A673 (cell line): ENCODE data around the gene MORN1. TPM values are rescaled to one million over a fixed set of nuclear protein-coding genes. Genes with fewer than 3 reads are reported as not detected.

Experiments used
- BruUV-seq: library from RNA; stranded (reverse); fragments of 400-500 nt; replicated peaks from 2 replicates; lab custom pipeline; 2021; lab: Mats Ljungman, UMichigan
- CTCF ChIA-PET: fragments of 300-600 bp; sonication (Branson Sonifier 250); formaldehyde crosslinking; loops from one replicate; lab custom pipeline; 2022; ENCODE audit warnings: antibody characterized with exemption; lab: Charles Lee
- POLR2A ChIA-PET: fragments of 300-600 bp; sonication (Branson Sonifier 250); formaldehyde crosslinking; loops from one replicate; lab custom pipeline; 2022; ENCODE audit warnings: antibody characterized with exemption; ENCODE audit not compliant: low non-redundant PET; lab: Charles Lee
- DNase-seq: peaks from one replicate; pipeline ENCODE4 v3.0.0-alpha.2; 2015; ENCODE audit warnings: low spot score
- H3K27ac ChIP-seq: fragments of 200-600 bp; sonication (generic); 2 replicates; pipeline ENCODE4 v1.5.1; 2016; ENCODE audit warnings: mixed run types, low read depth, mild to moderate bottlenecking, mixed read lengths, antibody characterized with exemption, low read length; ENCODE audit not compliant: poor library complexity, severe bottlenecking
- H3K27me3 ChIP-seq: fragments of 200-600 bp; sonication (generic); replicated peaks from 2 replicates; pipeline ENCODE4 v1.6.1; 2017; ENCODE audit warnings: mixed run types, low read depth, mild to moderate bottlenecking, mixed read lengths, antibody characterized with exemption, low read length; ENCODE audit not compliant: insufficient read depth, poor library complexity
- H3K36me3 ChIP-seq: fragments of 200-600 bp; sonication (generic); 2 replicates; pipeline ENCODE4 v1.6.1; 2016; ENCODE audit warnings: mixed run types, mild to moderate bottlenecking, mixed read lengths, antibody characterized with exemption, low read length; ENCODE audit not compliant: insufficient read depth, poor library complexity, severe bottlenecking
- H3K4me1 ChIP-seq: fragments of 200-600 bp; sonication (generic); 2 replicates; pipeline ENCODE4 v1.6.1; 2017; ENCODE audit warnings: mixed run types, mild to moderate bottlenecking, mixed read lengths, antibody characterized with exemption, low read length; ENCODE audit not compliant: insufficient read depth, poor library complexity, severe bottlenecking
- H3K4me3 ChIP-seq: fragments of 200-600 bp; sonication (generic); 2 replicates; pipeline ENCODE4 v1.5.1; 2016; ENCODE audit warnings: low read depth, mixed run types, mild to moderate bottlenecking, mixed read lengths, low read length; ENCODE audit not compliant: poor library complexity, severe bottlenecking
- H3K9me3 ChIP-seq: fragments of 200-600 bp; sonication (generic); 2 replicates; pipeline ENCODE4 v1.6.1; 2016; ENCODE audit warnings: mixed run types, low read depth, mild to moderate bottlenecking, mixed read lengths, antibody characterized with exemption, low read length; ENCODE audit not compliant: poor library complexity, severe bottlenecking
- CTCF ChIP-seq: fragments of 300-800, 200-600 bp; sonication (generic); conservative IDR thresholded peaks from 2 replicates; pipeline ENCODE4 v1.5.1; 2017; ENCODE audit warnings: low read depth, mild to moderate bottlenecking, antibody characterized with exemption, low read length, moderate library complexity, mixed read lengths
- EZH2 ChIP-seq: fragments of 200-600 bp; sonication (generic); IDR thresholded peaks from 2 replicates; pipeline ENCODE4 v1.6.1; 2017; ENCODE audit warnings: borderline replicate concordance, low read depth, mild to moderate bottlenecking, mixed read lengths, antibody characterized with exemption, low read length; ENCODE audit not compliant: poor library complexity, severe bottlenecking
- intact Hi-C: fragments of 100-400 bp; cut with micrococcal nuclease; formaldehyde crosslinking; loops from one replicate; pipeline ENCODE4 v1.10.0; 2022; ENCODE audit not compliant: unreplicated experiment
- total RNA-seq: library from RNA; stranded (reverse); gene quantifications from 2 replicates; pipeline ENCODE4 v1.2.3, GENCODE V29; 2021

Gene MORN1
- total RNA-seq, 1 experiment from 2014 or later = 24.7 TPM

GRCh38 chr1:2340086-2340917, 51.1 kb downstream of the MORN1 start:
- Histone ChIP-seq H3K27ac (no peak overlapping the region), H3K36me3 (no peaks in the 10 kb centered on the region), H3K9me3 (no peaks in the 10 kb centered on the region), H3K4me1 (no peaks in the 10 kb centered on the region), H3K27me3 (no peaks in the 10 kb centered on the region), H3K4me3 (no peak overlapping the region)
- no peak for TF ChIP-seq EZH2
- no peak for TF ChIP-seq CTCF
- DNase-seq = no peak
- intact Hi-C loops = no loop called here
- CTCF ChIA-PET = no interaction called here
- BruUV-seq = no TSS peak
- POLR2A ChIA-PET = no interaction called here

- ChIA-PET CTCF (no interaction called here), POLR2A (no interaction called here)
- no TSS peak for BruUV-seq
- Histone ChIP-seq H3K9me3 (no peaks in the 10 kb centered on the region), H3K27me3 (no peaks in the 10 kb centered on the region), H3K36me3 (no peaks in the 10 kb centered on the region), H3K4me3 (no peak overlapping the region), H3K27ac (no peak overlapping the region), H3K4me1 (no peaks in the 10 kb centered on the region)
- no peak for TF ChIP-seq EZH2
- no peak for TF ChIP-seq CTCF
- intact Hi-C loops = no loop called here
- no peak for DNase-seq
These were observed 51.9 kb downstream of the MORN1 start for GRCh38 chr1:2339206-2340085.

GRCh38 chr1:2337501-2337900, 53.9 kb downstream of the MORN1 start:
- DNase-seq = no peak
- ChIA-PET POLR2A (no interaction called here), CTCF (interaction anchor here (0.8 kb wide), 1 partner anchor 123 kb away, joined by 3 read pairs; no protein-coding TSS in a partner anchor)
- TF ChIP-seq CTCF (no peak), EZH2 (no peak)
- Histone ChIP-seq H3K27me3 (no peaks in the 10 kb centered on the region), H3K4me1 (no peaks in the 10 kb centered on the region), H3K27ac (no peak overlapping the region), H3K36me3 (no peaks in the 10 kb centered on the region), H3K9me3 (no peaks in the 10 kb centered on the region), H3K4me3 (no peak overlapping the region)
- intact Hi-C loops = no loop called here
- no TSS peak for BruUV-seq
